ENCODE measurements around the gene ST3GAL2.

GRCh38 chr16:70349783-70350182, 89.1 kb downstream of the ST3GAL2 start:
- no peak for TF ChIP-seq ZNF8 (CRISPR knock-in tag; IDR thresholded peaks at IDR 0.05)
- TF ChIP-seq, protein P1, sequence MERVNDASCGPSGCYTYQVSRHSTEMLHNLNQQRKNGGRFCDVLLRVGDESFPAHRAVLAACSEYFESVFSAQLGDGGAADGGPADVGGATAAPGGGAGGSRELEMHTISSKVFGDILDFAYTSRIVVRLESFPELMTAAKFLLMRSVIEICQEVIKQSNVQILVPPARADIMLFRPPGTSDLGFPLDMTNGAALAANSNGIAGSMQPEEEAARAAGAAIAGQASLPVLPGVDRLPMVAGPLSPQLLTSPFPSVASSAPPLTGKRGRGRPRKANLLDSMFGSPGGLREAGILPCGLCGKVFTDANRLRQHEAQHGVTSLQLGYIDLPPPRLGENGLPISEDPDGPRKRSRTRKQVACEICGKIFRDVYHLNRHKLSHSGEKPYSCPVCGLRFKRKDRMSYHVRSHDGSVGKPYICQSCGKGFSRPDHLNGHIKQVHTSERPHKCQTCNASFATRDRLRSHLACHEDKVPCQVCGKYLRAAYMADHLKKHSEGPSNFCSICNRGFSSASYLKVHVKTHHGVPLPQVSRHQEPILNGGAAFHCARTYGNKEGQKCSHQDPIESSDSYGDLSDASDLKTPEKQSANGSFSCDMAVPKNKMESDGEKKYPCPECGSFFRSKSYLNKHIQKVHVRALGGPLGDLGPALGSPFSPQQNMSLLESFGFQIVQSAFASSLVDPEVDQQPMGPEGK (CRISPR knock-in tag; IDR thresholded peaks at IDR 0.05; ENCODE audit: borderline replicate concordance), result no peak
- TF ChIP-seq ARNTL (CRISPR knock-in tag; IDR thresholded peaks at IDR 0.05; ENCODE audit: borderline replicate concordance, low read depth), result no peak

All from SK-N-SH treated with all-trans-retinoic acid at 6 μM for 48 hours (cell line).